Hypothalamus (tissue), 51 donors: ENCODE data around the gene ADCYAP1R1.
"Not testable (repeated sequence)": the region's sequence is repeated elsewhere in the genome, so short reads cannot be mapped to it uniquely, and the experiment has no call there.

Experiments used
- DNase-seq, 51 donors: peaks; one replicate each; lab custom pipeline; 2025; lab: John Stamatoyannopoulos, UW

The ADCYAP1R1 gene

DNA sequence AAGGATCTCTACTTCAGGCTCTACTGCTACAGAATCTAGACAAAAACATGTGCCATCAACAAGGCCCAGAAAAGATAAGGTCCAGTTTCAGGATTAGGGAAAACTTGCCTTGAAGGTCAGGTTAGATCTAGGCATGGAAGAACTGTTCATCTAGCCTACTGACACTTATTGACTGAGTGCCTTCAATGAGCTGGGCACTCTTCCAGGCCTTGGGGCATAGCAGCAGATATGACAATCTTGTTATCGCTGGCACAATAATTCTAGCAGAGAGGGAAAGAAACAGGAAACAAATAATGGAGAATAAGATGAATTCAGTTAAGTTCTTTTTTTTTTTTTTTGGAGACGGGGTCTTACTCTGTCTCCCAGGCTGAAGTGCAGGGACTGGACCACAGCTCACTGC lies 71.6 kb downstream of the ADCYAP1R1 start:
- no peak for DNase-seq

DNA sequence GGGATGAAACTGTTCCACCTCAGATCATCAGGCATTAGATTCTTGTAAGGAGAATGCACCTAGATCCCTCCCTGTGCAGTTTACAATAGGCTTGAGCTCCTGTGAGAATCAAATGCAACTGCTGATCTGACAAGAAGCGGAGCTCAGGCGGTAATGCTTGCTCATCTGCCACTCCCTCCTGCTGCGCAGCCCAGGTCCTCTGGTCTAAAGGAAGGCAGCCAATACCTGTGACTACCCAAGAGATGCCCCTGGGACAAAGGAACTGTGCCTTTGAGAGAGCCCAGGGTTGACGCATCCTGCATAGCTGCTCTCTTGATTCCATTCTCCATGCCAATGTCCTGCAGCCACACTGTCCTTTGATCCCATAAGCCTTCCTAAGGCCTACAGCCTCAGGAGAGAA lies 73.1 kb downstream of the ADCYAP1R1 start:
- DNase-seq, result no peak

- DNase-seq, result peak in 1 of 51 donors; percentile 2
These were observed 74.9 kb downstream of the ADCYAP1R1 start for GRCh38 chr7:31126976-31127375.

GRCh38 chr7:31129067-31129466 lies 77.0 kb downstream of the ADCYAP1R1 start:
- DNase-seq, result no peak

DNA sequence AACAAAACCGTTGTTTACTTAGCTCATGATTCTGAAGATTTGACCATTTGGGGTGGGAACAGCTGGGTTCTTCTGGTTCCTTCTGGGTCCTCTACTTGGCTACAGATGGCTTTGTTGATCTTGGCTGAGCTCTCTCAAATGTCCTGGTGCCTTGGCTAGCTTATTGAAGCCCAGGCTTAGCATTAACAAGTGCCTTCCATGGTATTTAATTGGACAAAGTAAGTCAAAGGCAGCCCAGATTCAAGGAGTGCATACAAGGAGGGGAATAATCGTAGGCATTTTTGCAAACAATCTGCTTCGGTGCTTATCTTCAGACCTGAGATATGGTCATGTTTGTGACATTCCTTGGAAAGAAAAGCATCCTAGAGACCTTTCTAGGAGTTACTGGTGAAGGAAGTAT lies 81.4 kb downstream of the ADCYAP1R1 start:
- DNase-seq, result no peak

DNA sequence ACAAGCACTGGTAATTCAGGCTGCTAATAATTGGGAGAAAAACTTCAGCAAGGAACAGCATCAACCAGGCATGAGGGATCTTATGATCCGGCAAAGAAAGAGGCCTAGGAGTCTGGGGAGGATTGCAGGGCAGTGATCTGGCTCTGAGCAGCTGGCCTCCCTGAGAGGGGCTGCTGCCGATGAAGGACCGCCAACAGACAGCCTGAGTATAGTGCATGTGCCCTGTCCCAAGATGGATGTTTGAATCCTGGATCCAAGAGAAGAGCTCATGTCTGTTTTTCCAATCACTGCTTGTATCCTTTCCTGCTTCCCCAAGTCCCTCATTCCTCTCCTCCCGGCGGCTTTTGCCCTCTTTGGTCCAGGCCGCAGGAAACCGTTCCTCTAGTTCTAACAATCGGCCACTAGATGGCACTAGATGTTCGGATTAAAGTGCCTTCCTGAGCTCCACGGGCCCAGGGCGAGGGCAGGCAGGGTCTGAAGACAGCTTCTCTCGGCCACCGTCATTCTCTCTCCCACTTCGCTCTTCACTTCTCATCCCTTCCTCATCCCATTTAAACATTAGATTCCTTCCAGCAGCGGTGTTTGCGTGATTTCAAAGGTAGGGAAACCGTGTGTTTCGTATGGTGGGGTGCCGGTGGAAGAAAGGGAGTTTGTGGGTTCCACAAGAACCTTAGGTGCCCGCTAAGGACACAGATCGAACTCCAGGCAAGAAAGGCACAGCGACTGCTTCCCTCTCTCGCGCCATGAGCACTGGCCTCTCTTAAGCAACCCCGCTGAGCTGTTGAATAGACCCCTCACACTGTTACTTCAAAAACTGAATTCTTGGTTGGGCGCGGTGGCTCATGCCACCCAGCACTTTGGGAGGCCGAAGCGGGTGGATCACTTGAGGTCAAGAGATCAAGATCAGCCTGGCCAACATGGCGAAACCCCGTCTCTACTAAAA lies 82.4 kb downstream of the ADCYAP1R1 start:
- peak in 39 of 51 donors; percentile 4 to 75 (median 48) for DNase-seq

DNA sequence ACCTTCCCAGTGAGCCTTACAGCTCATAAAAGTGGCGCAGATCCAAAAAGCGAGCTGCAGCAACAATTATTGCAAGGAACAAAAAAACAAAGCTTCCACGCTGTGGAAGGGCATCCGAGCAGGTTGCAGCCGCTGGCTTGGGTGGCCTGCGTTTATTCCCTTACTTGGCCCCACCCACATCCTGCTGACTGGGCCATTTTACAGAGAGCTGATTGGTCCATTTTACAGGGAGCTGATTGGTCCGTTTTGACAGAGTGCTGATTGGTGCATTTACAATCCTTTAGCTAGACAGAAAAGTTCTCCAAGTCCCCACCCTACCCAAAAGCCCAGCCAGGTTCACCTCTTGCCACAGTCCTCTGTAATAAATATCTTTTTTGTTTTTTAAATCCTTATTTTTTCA lies 85.1 kb downstream of the ADCYAP1R1 start:
- DNase-seq, result no peak

GRCh38 chr7:31145339-31145738 lies 93.2 kb downstream of the ADCYAP1R1 start:
- DNase-seq, result no peak

DNA sequence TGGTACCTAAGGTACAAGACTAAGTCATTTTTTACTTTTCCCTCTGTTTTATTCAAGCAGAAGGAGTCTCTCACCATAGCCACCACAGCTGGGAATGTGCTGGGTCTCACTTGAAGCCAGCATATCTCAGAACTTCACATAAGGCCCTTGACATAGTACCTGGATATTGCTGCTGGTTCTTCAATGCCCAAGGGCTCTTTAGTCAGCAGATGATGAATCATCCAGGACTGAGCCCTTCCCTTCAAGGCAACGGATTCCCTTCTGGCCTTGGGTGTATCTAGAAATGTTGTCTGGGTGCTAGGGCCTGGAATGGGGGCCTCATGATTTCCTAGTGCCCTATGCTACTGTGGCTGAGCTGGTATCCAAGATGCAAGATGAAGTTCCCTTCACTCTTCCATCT lies 93.9 kb downstream of the ADCYAP1R1 start:
- DNase-seq, result no peak

DNA sequence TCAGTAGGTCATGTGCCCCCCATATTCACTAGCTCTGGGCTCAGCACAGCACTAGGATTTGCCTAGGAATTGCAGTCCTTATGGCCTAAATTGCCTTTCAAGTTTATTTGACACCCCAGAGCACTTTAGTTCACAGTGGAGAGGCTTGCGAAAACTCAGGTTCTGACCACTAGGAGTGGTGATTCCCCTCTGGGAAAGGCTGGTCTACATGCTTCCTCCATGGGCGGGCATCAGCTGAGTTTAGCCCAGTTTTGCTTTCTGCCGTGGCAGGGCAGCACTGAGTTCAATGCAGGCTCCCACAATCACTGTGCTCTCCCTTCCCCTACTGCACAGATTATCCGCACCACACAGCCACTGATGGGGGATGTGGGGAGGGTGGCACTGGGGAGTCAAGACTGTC lies 94.4 kb downstream of the ADCYAP1R1 start:
- DNase-seq, result no peak

GRCh38 chr7:31151849-31152248 lies 99.7 kb downstream of the ADCYAP1R1 start:
- DNase-seq, result no peak

GRCh38 chr7:31153318-31153717 lies 101.2 kb downstream of the ADCYAP1R1 start:
- DNase-seq, result not testable (repeated sequence)

DNA sequence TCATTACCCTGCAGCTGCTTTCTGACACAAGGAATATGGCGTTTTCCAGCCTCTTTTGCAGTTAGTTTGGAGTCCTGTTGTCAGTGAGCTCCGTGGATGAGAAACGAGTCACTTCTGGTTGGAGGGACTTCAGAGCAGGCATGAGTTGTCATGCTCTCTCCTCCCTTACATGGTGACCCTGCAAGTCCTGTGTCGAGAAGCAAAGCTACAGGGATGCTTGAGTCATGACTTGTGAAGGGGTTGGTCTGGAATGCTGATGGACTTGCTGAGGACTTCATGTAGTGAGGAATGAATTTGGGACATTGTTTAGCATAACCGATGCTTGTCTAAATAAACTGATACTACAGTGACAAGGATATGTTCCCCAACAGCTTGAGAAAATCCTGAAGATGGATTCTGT lies 108.8 kb downstream of the ADCYAP1R1 start:
- DNase-seq, result no peak
